DOHH2 (cell line): Measurements from ENCODE around the gene GGPS1.

Experiments used
- H3F3A ChIP-seq: fragments of 200-600 bp; sonication (generic), shearing (Covaris generic); 2 replicates; pipeline ENCODE4 v1.6.0; 2016; ENCODE audit warnings: antibody characterized with exemption, mild to moderate bottlenecking; ENCODE audit not compliant: control insufficient read depth, insufficient read depth
- H3K27ac ChIP-seq: fragments of 200-600 bp; sonication (generic); 2 replicates; pipeline ENCODE4 v1.5.1; 2014; ENCODE audit warnings: low read depth, mild to moderate bottlenecking, low read length, moderate library complexity
- H3K27me3 ChIP-seq: fragments of 200-600 bp; sonication (generic); 2 replicates; pipeline ENCODE4 v1.6.1; 2014; ENCODE audit warnings: mild to moderate bottlenecking, low read length, mixed read lengths; ENCODE audit not compliant: control insufficient read depth
- H3K36me3 ChIP-seq: fragments of 200-600 bp; sonication (generic); 2 replicates; pipeline ENCODE4 v1.6.1; 2014; ENCODE audit warnings: mild to moderate bottlenecking, low read length, moderate library complexity, mixed read lengths; ENCODE audit not compliant: control insufficient read depth
- H3K4me1 ChIP-seq: fragments of 200-600 bp; sonication (generic); 2 replicates; pipeline ENCODE4 v1.6.1; 2014; ENCODE audit warnings: mild to moderate bottlenecking, low read length, mixed read lengths; ENCODE audit not compliant: control insufficient read depth
- H3K4me2 ChIP-seq: fragments of 200-600 bp; sonication (generic); 2 replicates; pipeline ENCODE4 v1.6.0; 2014; ENCODE audit warnings: mild to moderate bottlenecking, low read length, moderate library complexity
- H3K4me3 ChIP-seq: fragments of 200-600 bp; sonication (generic); 2 replicates; pipeline ENCODE4 v1.5.1; 2014; ENCODE audit warnings: mild to moderate bottlenecking, low read length, mixed read lengths
- H3K79me2 ChIP-seq: fragments of 200-600 bp; sonication (generic); 2 replicates; pipeline ENCODE4 v1.6.1; 2014; ENCODE audit warnings: mild to moderate bottlenecking, low read length, mixed read lengths; ENCODE audit not compliant: control insufficient read depth
- H3K9me2 ChIP-seq: fragments of 200-600 bp; sonication (generic); replicated peaks from 2 replicates; pipeline ENCODE4 v1.6.1; 2014; ENCODE audit warnings: mild to moderate bottlenecking, low read length, mixed read lengths; ENCODE audit not compliant: control insufficient read depth
- H3K9me3 ChIP-seq: fragments of 200-600 bp; sonication (generic); 2 replicates; pipeline ENCODE4 v1.6.1; 2014; ENCODE audit warnings: antibody characterized with exemption, low read length, mixed read lengths; ENCODE audit not compliant: control insufficient read depth, insufficient read depth
- H4K20me1 ChIP-seq: fragments of 200-600 bp; sonication (generic); 2 replicates; pipeline ENCODE4 v1.6.0; 2014; ENCODE audit warnings: low read depth, mild to moderate bottlenecking, antibody characterized with exemption, low read length, moderate library complexity; ENCODE audit not compliant: control insufficient read depth, insufficient read depth
- CTCF ChIP-seq: fragments of 200-600 bp; sonication (generic); IDR thresholded peaks from one replicate; pipeline ENCODE4 v1.5.1; 2014; ENCODE audit warnings: antibody characterized with exemption, mild to moderate bottlenecking, low read depth, low read length; ENCODE audit not compliant: poor library complexity, severe bottlenecking
- EZH2phosphoT487 ChIP-seq: fragments of 200-600 bp; sonication (generic); IDR thresholded peaks from 2 replicates; pipeline ENCODE4 v1.6.1; 2017; ENCODE audit warnings: borderline replicate concordance, mild to moderate bottlenecking, antibody characterized with exemption, low read length, moderate library complexity, mixed read lengths

The GGPS1 gene

GRCh38 chr1:235298758-235299157 is 29.6 kb upstream of the GGPS1 start:
- Histone ChIP-seq H3K9me2 (no peaks in the 10 kb centered on the region), H3K36me3 (no peaks in the 10 kb centered on the region), H3F3A (peaks cover 4% of the 10 kb centered on the region; the same call in 1 of the 2 replicates), H4K20me1 (peaks cover 8% of the 10 kb centered on the region; the same call in 1 of the 2 replicates), H3K4me3 (no peak overlapping the region), H3K27me3 (no peaks in the 10 kb centered on the region), H3K9me3 (no peaks in the 10 kb centered on the region), H3K79me2 (peaks cover 97% of the 10 kb centered on the region), H3K4me2 (no peak overlapping the region), H3K27ac (no peak overlapping the region), H3K4me1 (peaks cover 25% of the 10 kb centered on the region)
- TF ChIP-seq CTCF (no peak), EZH2phosphoT487 (no peak)

GRCh38 chr1:235299169-235299858 is 29.1 kb upstream of the GGPS1 start:
- peaks cover 25% of the 10 kb centered on the region for H3K4me1 ChIP-seq
- H4K20me1 ChIP-seq, result peaks cover 8% of the 10 kb centered on the region
- H3K27me3 ChIP-seq, result no peaks in the 10 kb centered on the region
- H3K4me2 ChIP-seq, result no peak overlapping the region
- H3K9me3 ChIP-seq, result no peaks in the 10 kb centered on the region
- H3K36me3 ChIP-seq, result no peaks in the 10 kb centered on the region
- H3F3A ChIP-seq, result peaks cover 4% of the 10 kb centered on the region; the same call in 1 of the 2 replicates
- TF ChIP-seq CTCF, result no peak
- TF ChIP-seq EZH2phosphoT487, result no peak
- H3K27ac ChIP-seq, result no peak overlapping the region
- no peaks in the 10 kb centered on the region for H3K9me2 ChIP-seq
- H3K79me2 ChIP-seq, result peaks cover 97% of the 10 kb centered on the region
- no peak overlapping the region for H3K4me3 ChIP-seq

GRCh38 chr1:235302143-235302542 is 26.2 kb upstream of the GGPS1 start:
- peaks cover 38% of the 10 kb centered on the region for H3K4me1 ChIP-seq
- no peak overlapping the region for H3K4me3 ChIP-seq
- peaks cover 4% of the 10 kb centered on the region; the same call in 1 of the 2 replicates for H3F3A ChIP-seq
- H3K9me2 ChIP-seq, result no peaks in the 10 kb centered on the region
- H3K27me3 ChIP-seq, result no peaks in the 10 kb centered on the region
- peaks cover 19% of the 10 kb centered on the region for H4K20me1 ChIP-seq
- H3K4me2 ChIP-seq, result no peak overlapping the region
- no peak for TF ChIP-seq EZH2phosphoT487
- TF ChIP-seq CTCF, result no peak
- peaks cover 97% of the 10 kb centered on the region for H3K79me2 ChIP-seq
- H3K9me3 ChIP-seq, result no peaks in the 10 kb centered on the region
- H3K27ac ChIP-seq, result no peak overlapping the region
- H3K36me3 ChIP-seq, result 0 out of 2 replicates have a peak, but pooled peaks cover 3% of the 10 kb centered on the region
